HepG2 (cell line): ENCODE results near the gene SLC29A1.

ENCODE experiments used
- BRF2 ChIP-seq: sonication (generic); formaldehyde crosslinking; IDR thresholded peaks from 2 replicates; pipeline ENCODE4 v1.8.1; 2022; ENCODE audit warnings: mild to moderate bottlenecking, missing genetic modification reagents
- CAMTA2 ChIP-seq: sonication (generic); formaldehyde crosslinking; IDR thresholded peaks from 2 replicates; pipeline ENCODE4 v1.4.0; 2020; ENCODE audit warnings: mild to moderate bottlenecking, missing genetic modification reagents, borderline replicate concordance
- GABPA ChIP-seq, 2 experiments: IDR thresholded peaks; 2 replicates each; pipeline ENCODE4 v1.6.1; 2011 to 2016; ENCODE audit warnings: low read depth in 2 of 2, low read length in 1 of 2, missing biosample characterization in 1 of 2, missing genetic modification characterization in 1 of 2
- HDAC2 ChIP-seq: sonication (generic); formaldehyde crosslinking; IDR thresholded peaks from 2 replicates; pipeline ENCODE4 v1.4.0; 2020; ENCODE audit warnings: missing genetic modification reagents
- JUNB ChIP-seq: sonication (generic); formaldehyde crosslinking; IDR thresholded peaks from 2 replicates; pipeline ENCODE4 v1.8.0; 2022; ENCODE audit warnings: missing genetic modification reagents, mild to moderate bottlenecking, borderline replicate concordance
- MXI1 ChIP-seq: IDR thresholded peaks from 3 replicates; pipeline ENCODE4 v1.6.1; 2012; ENCODE audit warnings: low read depth, low read length, inconsistent platforms, borderline replicate concordance
- NR1H2 ChIP-seq: sonication (generic); formaldehyde crosslinking; IDR thresholded peaks from 2 replicates; pipeline ENCODE4 v1.8.1; 2022; ENCODE audit warnings: low read depth, missing genetic modification reagents, borderline replicate concordance
- PCBP1 ChIP-seq: fragments of 200-400 bp; formaldehyde crosslinking; IDR thresholded peaks from 2 replicates; pipeline ENCODE4 v1.6.1; 2017; ENCODE audit warnings: mild to moderate bottlenecking, low read depth, low read length, borderline replicate concordance
- POLR2AphosphoS5 ChIP-seq: IDR thresholded peaks from 2 replicates; pipeline ENCODE4 v1.6.1; 2012; ENCODE audit warnings: low read depth, low read length
- YY1 ChIP-seq: IDR thresholded peaks from 2 replicates; pipeline ENCODE4 v1.6.1; 2011; ENCODE audit warnings: low read length, low read depth, moderate library complexity, mild to moderate bottlenecking; ENCODE audit not compliant: insufficient read depth, insufficient replicate concordance
- ZNF24 ChIP-seq: fragments of 450-650 bp; IDR thresholded peaks from 2 replicates; pipeline ENCODE4 v1.6.1; 2017; ENCODE audit warnings: antibody characterized with exemption, mild to moderate bottlenecking
- ZNF512B ChIP-seq: sonication (generic); formaldehyde crosslinking; IDR thresholded peaks from 2 replicates; pipeline ENCODE4 v1.5.1; 2020; ENCODE audit warnings: missing genetic modification reagents, mild to moderate bottlenecking, borderline replicate concordance
- TF ChIP-seq, protein P1 (sequence below): sonication (generic); formaldehyde crosslinking; IDR thresholded peaks from 2 replicates; pipeline ENCODE4 v1.5.0; 2020; ENCODE audit warnings: mild to moderate bottlenecking, missing genetic modification reagents, moderate library complexity
- TF ChIP-seq, protein P2 (sequence below): sonication (generic); formaldehyde crosslinking; IDR thresholded peaks from 2 replicates; pipeline ENCODE4 v1.4.0; 2020; ENCODE audit warnings: missing genetic modification reagents, mild to moderate bottlenecking, borderline replicate concordance

- TF ChIP-seq HDAC2 (CRISPR knock-in tag) (no peak), NR1H2 (CRISPR knock-in tag) (no peak), ZNF24 (no peak), MXI1 (no peak), GABPA (IDR thresholded peaks at IDR 0.05; ENCODE audit: low read depth, low read length) (no peak), GABPA (CRISPR knock-in tag; IDR thresholded peaks at IDR 0.05; ENCODE audit: low read depth) (no peak), CAMTA2 (CRISPR knock-in tag) (no peak), POLR2AphosphoS5 (no peak), BRF2 (CRISPR knock-in tag) (no peak), YY1 (no peak), JUNB (CRISPR knock-in tag) (no peak), PCBP1 (no peak), ZNF512B (no peak)
- TF ChIP-seq, protein P1, sequence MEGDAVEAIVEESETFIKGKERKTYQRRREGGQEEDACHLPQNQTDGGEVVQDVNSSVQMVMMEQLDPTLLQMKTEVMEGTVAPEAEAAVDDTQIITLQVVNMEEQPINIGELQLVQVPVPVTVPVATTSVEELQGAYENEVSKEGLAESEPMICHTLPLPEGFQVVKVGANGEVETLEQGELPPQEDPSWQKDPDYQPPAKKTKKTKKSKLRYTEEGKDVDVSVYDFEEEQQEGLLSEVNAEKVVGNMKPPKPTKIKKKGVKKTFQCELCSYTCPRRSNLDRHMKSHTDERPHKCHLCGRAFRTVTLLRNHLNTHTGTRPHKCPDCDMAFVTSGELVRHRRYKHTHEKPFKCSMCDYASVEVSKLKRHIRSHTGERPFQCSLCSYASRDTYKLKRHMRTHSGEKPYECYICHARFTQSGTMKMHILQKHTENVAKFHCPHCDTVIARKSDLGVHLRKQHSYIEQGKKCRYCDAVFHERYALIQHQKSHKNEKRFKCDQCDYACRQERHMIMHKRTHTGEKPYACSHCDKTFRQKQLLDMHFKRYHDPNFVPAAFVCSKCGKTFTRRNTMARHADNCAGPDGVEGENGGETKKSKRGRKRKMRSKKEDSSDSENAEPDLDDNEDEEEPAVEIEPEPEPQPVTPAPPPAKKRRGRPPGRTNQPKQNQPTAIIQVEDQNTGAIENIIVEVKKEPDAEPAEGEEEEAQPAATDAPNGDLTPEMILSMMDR (CRISPR knock-in tag): no peak
- TF ChIP-seq, protein P2, sequence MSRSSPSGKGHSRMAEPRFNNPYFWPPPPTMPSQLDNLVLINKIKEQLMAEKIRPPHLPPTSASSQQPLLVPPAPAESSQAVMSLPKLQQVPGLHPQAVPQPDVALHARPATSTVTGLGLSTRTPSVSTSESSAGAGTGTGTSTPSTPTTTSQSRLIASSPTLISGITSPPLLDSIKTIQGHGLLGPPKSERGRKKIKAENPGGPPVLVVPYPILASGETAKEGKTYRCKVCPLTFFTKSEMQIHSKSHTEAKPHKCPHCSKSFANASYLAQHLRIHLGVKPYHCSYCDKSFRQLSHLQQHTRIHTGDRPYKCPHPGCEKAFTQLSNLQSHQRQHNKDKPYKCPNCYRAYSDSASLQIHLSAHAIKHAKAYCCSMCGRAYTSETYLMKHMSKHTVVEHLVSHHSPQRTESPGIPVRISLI: no peak
Observed at GRCh38 chr6:44185953-44186634, 37.3 kb upstream of the SLC29A1 start.
